ENCODE data around the gene SFMBT1.

Gene SFMBT1

DNA sequence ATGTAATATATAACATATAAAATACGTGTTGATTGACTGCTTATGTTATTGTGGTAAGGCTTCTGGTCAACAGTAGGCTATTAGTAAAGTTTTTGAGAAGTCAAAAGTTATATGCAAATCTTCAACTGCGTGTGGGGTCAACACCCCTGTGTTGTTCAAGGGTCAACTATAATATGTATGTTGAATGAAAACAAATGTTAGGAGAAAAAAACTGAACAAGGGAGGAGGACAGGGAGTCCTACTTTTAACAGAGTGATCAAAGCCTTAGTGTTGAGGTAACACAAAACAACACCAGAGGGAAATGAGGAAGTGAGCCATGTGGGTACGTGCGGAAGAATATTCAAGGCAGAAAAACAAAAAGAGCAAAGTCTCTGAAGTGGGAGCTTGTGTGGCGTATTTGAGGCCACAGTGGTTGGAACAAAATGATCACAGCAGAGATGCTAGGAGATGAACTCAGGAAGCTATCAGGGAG lies 62.5 kb downstream of the SFMBT1 start:
- H3K27ac ChIP-seq, result peak overlapping the region; percentile 35
- TF ChIP-seq, protein P1, sequence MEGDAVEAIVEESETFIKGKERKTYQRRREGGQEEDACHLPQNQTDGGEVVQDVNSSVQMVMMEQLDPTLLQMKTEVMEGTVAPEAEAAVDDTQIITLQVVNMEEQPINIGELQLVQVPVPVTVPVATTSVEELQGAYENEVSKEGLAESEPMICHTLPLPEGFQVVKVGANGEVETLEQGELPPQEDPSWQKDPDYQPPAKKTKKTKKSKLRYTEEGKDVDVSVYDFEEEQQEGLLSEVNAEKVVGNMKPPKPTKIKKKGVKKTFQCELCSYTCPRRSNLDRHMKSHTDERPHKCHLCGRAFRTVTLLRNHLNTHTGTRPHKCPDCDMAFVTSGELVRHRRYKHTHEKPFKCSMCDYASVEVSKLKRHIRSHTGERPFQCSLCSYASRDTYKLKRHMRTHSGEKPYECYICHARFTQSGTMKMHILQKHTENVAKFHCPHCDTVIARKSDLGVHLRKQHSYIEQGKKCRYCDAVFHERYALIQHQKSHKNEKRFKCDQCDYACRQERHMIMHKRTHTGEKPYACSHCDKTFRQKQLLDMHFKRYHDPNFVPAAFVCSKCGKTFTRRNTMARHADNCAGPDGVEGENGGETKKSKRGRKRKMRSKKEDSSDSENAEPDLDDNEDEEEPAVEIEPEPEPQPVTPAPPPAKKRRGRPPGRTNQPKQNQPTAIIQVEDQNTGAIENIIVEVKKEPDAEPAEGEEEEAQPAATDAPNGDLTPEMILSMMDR (conservative IDR thresholded peaks at IDR 0.05), result no peak

DNA sequence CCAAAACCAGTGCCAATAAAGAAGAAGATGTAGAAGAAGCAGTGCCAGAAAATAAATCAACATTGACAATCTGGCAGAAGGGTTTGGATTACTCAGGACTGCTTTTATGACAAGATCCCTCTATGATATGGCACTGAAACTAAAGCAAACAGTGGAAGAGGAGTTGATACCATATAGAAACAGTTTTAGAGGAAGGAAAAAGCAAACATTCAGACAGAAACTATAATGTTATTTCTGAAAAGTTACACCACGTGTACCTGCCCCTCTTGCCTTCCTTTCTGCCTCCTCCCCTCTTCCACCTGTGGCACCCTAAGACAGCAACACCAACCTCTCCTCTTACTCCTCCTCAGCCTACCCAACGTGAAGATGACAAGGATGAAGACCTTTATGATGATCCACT lies 63.0 kb downstream of the SFMBT1 start:
- TF ChIP-seq, protein P1 (conservative IDR thresholded peaks at IDR 0.05), result no peak
- H3K27ac ChIP-seq, result peak overlapping the region; percentile 35

DNA sequence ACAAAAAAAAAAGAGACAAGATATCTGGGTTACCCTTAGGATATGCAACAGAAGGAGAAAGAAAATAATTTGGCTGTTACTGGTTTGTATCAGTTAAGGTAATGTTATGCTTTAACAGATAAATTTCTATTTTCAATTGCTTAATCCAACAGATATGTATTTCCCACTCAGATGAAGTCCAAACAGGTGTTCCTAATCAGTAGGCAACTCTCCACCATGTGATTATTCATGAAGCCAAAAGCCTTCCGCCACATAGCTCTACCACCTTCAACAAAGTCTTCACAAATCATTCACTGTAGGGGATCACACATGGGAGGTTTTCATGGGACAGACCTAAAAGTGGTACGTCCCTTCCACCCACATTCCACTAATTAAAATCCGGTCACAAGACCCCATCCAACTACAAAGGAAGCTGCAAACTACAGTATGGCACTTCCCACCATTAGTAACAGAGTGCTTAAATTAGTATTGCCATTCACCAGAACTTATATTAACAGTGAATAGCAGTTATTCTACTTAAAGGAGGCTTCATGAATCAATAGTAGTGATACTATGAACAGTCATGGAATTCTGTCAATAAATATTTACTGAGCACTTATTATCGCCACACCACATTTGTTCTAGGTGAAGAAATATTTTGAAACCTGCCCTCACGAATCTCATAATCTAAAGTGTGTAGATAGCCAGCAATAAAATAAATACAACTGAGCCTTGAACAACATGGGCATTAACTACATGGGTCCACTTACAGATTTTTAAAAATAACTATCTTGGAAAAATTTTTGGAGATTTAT lies 66.5 kb downstream of the SFMBT1 start:
- TF ChIP-seq, protein P1 (conservative IDR thresholded peaks at IDR 0.05), result no peak
- H3K27ac ChIP-seq, result no peak overlapping the region

DNA sequence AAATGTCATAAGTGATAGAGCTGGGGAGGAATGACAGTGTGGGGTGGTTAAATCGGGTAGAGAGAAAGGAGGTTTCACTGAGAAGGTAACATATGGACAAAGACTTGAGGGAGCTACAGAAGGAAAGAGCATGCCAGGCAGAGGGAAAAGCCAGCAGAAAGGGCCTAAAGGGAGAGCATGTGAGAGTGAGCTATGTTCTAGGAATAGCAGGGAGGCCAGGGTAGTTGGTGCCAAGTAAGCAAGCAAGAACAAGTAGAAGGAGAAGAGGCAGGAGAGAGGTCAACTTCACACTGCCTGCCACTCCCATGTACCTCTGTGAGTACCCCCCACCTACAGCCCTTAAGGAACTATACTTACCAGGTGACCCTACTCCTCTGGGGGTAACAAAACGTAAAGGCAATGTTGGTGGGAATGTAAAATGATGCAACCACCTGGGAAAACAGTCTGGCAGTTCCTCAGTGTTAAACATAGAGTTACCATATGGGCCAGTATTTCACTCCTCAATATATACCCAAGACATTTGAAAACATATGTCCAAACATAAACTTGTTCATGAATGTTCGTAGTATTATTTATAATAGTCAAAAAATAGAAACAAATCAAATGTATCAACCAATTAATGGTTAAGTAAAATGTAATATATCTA lies 67.6 kb downstream of the SFMBT1 start:
- TF ChIP-seq, protein P1 (conservative IDR thresholded peaks at IDR 0.05), result no peak
- H3K27ac ChIP-seq, result no peak overlapping the region

DNA sequence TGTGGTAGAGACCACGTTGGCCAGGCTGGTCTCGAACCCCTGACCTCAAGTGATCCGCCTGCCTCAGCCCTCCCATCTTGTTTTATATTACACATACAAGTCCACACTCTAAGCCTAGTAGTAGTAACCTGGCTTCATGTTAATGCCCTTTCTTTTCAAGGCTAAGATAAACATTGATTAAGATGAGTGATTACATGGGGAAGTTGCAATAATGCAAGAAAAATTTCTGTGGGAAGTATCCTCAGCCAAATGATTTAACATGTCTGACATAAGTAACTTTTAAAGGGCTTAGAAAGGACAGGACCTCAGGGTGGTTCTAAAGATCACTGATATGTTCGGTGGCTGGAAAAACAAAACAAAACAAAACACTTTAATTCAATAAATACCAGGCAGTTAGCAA lies 72.1 kb downstream of the SFMBT1 start:
- no peak overlapping the region for H3K27ac ChIP-seq

DNA sequence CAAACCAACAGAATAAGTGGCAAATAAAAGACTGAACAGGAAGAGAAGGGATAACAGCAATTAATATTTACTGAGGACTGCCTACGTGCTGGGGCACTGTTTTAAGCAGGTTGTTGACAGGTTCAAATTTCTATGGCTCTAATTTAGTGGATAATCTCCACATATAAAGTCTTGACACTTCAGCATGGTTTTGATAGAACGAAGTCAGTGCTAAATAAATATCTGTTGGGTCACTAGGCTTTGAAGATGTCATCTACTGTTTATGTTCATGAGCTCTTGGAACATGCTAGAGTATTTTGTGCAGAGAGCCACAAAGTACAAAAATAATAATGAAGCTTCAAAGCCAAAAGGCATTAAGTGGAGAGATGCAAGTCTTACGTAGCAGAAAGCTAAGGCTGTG lies 74.0 kb downstream of the SFMBT1 start:
- TF ChIP-seq, protein P1 (conservative IDR thresholded peaks at IDR 0.05), result no peak
- no peak overlapping the region for H3K27ac ChIP-seq

More for the DNA sequence above, 72.1 kb downstream of the SFMBT1 start:
- TF ChIP-seq, protein P1 (conservative IDR thresholded peaks at IDR 0.05), result no peak

DNA sequence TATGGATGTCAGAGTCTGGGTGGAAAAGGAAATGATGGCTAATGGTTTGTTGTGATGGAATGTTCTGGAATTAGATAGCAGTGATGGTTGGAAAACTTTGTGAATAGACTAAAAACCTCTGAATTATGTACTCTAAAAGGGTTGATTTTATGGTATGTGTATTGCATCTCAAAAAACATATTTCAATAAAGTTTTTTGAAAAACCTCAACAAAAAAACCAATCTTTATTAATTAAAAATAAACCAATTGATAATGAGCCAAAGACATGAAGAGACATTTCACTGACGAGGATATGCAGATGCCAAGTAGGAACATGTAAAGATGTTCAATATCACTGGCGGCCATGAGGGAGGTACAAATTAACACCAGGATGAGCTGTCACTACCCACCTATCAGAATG lies 78.5 kb downstream of the SFMBT1 start:
- TF ChIP-seq, protein P1 (conservative IDR thresholded peaks at IDR 0.05), result no peak
- peak overlapping the region; percentile 8; the same call in 1 of the 2 replicates for H3K27ac ChIP-seq

Measured in VCaP (cell line).